Stimulated activated CD4-positive, alpha-beta T cell treated with anti-CD3 and anti-CD28 coated beads, Interleukin-4, amount 100 ng/mL, for 1 hour (primary cell): ENCODE results near the gene GFOD2.

ENCODE experiments used
- DNase-seq: peaks from one replicate; pipeline ENCODE4 v3.0.0-alpha.2; 2020

GFOD2 gene

DNA sequence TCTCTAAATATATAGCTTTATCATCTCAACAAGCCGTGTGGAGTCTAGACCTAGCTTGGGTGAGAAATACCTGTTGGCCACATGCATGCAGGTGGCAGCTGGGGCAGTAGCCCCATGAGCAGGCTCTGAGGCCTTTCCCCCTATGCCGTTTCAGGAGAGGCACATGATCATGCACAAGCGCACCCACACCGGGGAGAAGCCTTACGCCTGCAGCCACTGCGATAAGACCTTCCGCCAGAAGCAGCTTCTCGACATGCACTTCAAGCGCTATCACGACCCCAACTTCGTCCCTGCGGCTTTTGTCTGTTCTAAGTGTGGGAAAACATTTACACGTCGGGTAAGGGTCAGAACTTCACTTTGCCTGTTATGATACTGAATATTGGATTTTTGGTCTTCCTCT is 90.9 kb downstream of the GFOD2 start:
- no peak for DNase-seq
